HG02852 (cell line): ENCODE measurements around the gene EDARADD.

Experiments
- ATAC-seq: cut with Tn5 transposase; IDR thresholded peaks from one replicate; pipeline ENCODE4 v1.9.1; 2021; ENCODE audit warnings: mild to moderate bottlenecking, moderate library complexity; ENCODE audit not compliant: unreplicated experiment

EDARADD gene

DNA sequence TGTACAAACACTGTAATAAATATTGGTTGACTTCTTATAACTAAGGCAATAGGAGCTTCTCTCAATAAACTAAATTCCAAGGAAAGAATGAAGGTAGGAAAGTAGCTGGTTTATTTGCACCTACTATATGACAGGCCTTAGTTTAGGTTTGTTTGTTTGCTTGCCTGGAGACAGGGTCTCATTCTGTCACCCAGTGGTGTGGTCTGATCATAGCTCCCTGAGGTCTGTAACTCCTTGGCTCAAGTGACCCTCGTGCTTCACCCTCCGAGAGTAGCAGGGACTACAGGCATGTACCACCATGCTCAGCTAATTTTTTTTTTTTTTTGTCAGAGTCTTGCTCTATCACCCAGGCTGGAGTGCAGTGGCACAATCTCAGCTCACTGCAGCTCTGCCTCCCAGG, 1.9 kb upstream of the EDARADD start:
- no peak for ATAC-seq

- ATAC-seq, result peak; percentile 22
Measured at GRCh38 chr1:236394879-236395229, 768 bp downstream of the EDARADD start.

GRCh38 chr1:236395230-236395946, 1.3 kb downstream of the EDARADD start:
- ATAC-seq, result peak; percentile 73

- ATAC-seq, result no peak
Measured at GRCh38 chr1:236395947-236396664, 2.0 kb downstream of the EDARADD start.

- no peak for ATAC-seq
Measured at GRCh38 chr1:236396665-236397043, 2.6 kb downstream of the EDARADD start.

DNA sequence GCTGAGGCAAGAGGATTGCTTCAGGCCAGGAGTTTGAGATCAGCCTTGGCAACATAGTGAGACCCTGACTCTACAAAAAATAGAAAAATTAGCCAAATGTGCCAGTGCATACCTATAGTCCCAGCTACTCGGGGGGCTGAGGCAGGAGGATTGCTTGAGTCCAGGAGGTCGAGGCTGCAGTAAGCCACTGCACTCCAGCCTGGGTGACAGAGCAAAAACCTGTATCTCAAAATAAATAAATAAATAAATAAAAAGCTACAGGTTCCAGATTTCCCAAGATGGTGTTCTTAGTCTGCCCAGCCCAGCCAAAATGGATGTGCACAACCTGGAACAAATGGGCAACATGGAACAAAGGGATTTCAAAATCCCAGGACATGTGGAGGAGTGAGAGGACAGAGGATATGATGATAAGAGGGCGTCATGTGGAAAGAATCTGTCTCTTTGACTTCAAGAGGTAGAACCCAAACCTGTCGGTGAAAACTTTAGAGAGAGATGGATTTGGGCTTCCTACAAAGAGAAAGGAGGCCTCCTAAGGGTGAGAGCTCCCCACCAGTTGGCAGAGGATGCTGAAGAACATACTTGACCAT, 3.2 kb downstream of the EDARADD start:
- no peak for ATAC-seq

GRCh38 chr1:236398538-236398937, 4.5 kb downstream of the EDARADD start:
- ATAC-seq, result no peak

- no peak for ATAC-seq
Measured at GRCh38 chr1:236400061-236400603, 6.0 kb downstream of the EDARADD start.

- ATAC-seq, result no peak
Measured at GRCh38 chr1:236401698-236402097, 7.6 kb downstream of the EDARADD start.

GRCh38 chr1:236403905-236404696, 10.0 kb downstream of the EDARADD start:
- no peak for ATAC-seq

DNA sequence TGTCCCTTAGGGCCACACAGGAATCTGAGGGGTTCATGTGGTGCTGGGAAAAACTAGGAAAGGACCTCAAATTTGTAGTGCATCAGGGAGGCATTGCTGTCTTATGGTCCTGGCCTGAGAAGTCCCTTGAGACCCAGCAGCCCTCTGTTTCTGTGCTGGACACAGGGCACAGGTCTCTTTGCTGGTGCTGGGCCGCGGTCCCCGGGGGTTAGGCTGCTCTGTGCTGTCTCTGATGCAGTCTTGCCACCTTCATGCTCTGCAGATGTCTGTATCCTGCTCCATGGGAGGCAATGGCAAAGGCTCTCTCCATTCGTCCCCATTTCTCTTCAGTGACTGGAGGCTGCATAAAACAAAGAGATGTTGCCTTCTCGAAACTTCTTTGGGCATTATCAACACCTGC, 13.0 kb downstream of the EDARADD start:
- no peak for ATAC-seq

DNA sequence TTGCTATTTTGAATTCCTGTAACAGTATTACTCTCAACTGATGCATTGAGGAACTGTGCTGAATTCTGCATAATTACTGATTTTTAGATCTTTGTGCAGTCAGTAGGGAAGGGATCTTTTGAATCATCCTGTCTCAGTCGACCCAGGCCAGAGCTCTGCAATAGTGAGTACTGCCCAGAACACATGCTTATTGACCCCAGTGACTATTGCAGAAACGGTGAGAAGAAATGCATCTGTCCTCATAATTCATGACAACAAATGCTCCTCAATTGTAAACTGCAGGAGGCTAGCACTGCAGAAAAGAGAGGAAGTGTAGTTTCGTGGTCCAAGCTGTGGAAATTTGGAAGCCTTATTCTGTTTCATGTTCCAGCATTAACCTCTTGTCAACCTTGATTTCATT, 19.6 kb downstream of the EDARADD start:
- no peak for ATAC-seq

- ATAC-seq, result no peak
Measured at GRCh38 chr1:236416165-236416564, 22.1 kb downstream of the EDARADD start.

DNA sequence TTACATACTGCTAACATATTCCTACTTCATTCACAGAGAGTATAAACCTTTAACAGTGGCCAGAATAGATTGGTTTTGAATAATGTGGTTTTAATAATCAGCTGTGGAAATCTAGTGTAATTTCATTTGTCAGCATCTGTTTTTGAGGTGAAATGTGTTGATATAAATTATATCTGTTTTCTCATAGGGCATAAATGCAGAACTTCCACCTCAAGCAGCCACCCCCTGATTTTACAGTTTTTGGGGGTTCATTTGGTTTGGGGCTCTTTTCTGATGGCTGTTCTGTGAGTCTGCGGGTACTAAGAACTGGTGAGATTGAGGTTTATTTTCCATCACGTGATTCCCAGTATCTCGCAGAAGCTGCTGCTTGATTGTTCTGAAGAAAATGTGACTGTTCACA, 23.2 kb downstream of the EDARADD start:
- no peak for ATAC-seq

- ATAC-seq, result no peak
Measured at GRCh38 chr1:236419502-236419901, 25.4 kb downstream of the EDARADD start.

DNA sequence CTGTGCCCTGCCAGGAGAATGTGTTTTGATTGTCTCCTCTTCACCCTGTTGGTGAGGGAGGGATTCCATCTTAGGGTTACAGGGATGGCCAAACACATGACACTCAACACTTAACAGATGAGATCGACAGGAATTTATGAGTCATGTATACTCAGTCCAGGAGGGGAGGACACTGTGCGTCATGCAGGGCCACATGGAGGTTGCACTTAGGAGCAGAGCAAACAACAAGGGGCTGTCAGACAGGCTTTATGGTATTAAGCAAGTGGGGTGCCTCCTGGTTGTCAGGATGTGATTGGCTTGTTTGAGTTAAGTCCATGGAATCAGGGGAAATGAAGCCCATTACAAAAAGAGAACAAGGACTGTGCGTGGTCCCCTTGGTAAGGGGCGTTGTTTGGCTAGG, 26.9 kb downstream of the EDARADD start:
- no peak for ATAC-seq

DNA sequence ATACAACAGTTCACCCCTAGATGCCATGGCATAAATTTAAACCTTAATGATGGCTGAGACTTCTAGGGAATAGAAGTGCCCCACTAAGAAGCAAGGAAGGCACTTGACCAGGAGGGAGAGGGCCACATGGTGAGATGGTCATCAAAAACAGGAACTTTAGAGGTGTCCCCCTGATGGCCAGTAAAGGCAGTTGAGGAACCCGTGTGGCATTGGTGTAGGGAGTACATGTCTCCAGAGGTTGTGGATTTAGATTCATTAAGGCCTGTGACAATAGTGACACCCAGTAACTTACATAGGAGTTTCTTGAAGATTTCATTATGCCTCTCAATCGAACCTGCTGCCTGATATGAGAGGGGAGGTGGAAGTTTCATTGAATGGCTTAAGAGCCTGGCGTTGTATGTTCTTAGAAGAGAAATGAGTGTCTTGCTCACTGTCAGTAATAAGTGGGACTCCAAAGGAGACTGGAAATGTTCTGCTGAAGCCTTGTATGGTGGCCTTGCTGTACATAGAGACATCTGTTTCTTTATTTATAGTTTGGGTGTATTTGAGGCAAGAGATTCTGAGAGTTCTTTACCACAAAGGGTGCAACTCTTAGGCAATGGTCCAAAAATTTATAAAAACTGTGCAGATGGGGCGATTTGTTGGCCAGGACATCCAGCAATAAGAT, 27.9 kb downstream of the EDARADD start:
- peak; percentile 34 for ATAC-seq

- no peak for ATAC-seq
Measured at GRCh38 chr1:236422517-236422876, 28.4 kb downstream of the EDARADD start.

DNA sequence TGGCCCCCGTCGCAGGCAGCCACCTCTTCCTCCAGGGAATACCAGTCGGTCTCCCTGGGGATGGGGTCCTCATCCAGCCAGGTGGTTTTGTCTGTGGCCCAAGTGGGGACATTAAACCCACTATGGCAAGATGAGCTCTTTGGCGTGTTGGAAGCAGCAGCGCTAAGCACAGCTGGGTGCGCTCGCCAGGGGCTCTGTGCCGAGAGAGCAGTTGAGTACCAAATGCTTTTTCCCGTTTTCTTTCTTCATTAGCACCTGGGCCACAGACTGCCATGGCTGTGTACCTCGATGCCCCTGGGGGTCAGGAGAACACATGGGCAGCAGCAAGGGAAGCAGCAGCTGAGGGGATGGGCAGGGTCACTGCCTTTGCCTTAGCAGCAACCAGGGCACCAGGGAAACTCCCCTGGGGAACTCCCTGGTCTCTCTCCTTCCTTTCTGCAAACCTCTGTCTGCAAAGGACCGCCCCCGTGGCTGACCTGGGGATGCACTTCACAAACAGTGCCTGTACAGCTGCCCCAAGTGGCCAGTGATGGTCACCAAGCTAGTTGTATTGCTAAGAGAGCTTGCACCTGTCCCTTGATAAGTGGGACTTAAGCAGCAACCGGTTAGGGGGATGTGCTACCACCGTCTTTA, 31.1 kb downstream of the EDARADD start:
- peak; percentile 92 for ATAC-seq

DNA sequence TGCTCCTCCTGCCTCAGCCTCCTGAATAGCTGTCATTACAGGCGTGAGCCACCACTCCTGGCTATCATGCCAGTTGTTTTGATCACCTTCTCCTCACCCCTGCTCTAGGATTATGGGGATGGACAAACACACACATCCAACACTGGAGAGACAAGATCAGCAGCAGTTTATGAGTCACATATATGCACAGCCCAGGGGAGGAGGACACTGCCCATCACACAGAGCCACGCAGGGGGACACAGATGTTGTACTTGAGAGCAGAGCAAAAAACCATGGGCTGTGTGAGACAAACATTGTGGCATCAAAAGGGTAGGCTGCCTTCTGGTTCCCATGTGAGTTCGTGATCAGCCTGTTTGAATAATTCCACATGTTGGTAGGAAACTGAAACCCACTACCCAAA, 32.1 kb downstream of the EDARADD start:
- ATAC-seq, result no peak
